Neural cell (in vitro differentiated cells): ENCODE results near the gene ADARB2. TPM values are rescaled to one million over a fixed set of nuclear protein-coding genes. Genes with fewer than 3 reads are reported as not detected.

Source experiments
- H2AFZ ChIP-seq: fragments of 200-600, 300-800 bp; sonication (generic), shearing (Covaris generic); 2 replicates; pipeline ENCODE4 v1.6.0; 2014; ENCODE audit warnings: low read depth, mild to moderate bottlenecking, antibody characterized with exemption, low read length, moderate library complexity
- H3F3A ChIP-seq: fragments of 200-600 bp; shearing (Covaris generic); 2 replicates; pipeline ENCODE4 v1.6.1; 2016; ENCODE audit warnings: mild to moderate bottlenecking, moderate library complexity, mixed read lengths, antibody characterized with exemption, low read length; ENCODE audit not compliant: insufficient read depth, poor library complexity, severe bottlenecking
- H3K27ac ChIP-seq: fragments of 200-600, 300-800 bp; sonication (generic), shearing (Covaris generic); 2 replicates; pipeline ENCODE4 v1.5.1; 2014; ENCODE audit warnings: mild to moderate bottlenecking, low read length, moderate library complexity
- H3K27me3 ChIP-seq: fragments of 300-800, 200-600 bp; sonication (generic), shearing (Covaris generic); 2 replicates; pipeline ENCODE4 v1.6.0; 2014; ENCODE audit warnings: mild to moderate bottlenecking, low read depth, low read length, moderate library complexity; ENCODE audit not compliant: insufficient read depth
- H3K36me3 ChIP-seq: fragments of 300-800, 200-600 bp; sonication (generic), shearing (Covaris generic); 2 replicates; pipeline ENCODE4 v1.5.1; 2014; ENCODE audit warnings: mild to moderate bottlenecking, antibody characterized with exemption, low read length, moderate library complexity; ENCODE audit not compliant: insufficient read depth
- H3K4me2 ChIP-seq: fragments of 300-800, 200-600 bp; sonication (generic), shearing (Covaris generic); 2 replicates; pipeline ENCODE4 v1.6.0; 2014; ENCODE audit warnings: mild to moderate bottlenecking, low read length
- H3K4me3 ChIP-seq: fragments of 300-800, 200-600 bp; sonication (generic), shearing (Covaris generic); 2 replicates; pipeline ENCODE4 v1.5.1; 2014; ENCODE audit warnings: mild to moderate bottlenecking, low read length, moderate library complexity
- H3K79me2 ChIP-seq: fragments of 200-600 bp; shearing (Covaris generic); replicated peaks from 2 replicates; pipeline ENCODE4 v1.6.0; 2014; ENCODE audit warnings: mild to moderate bottlenecking, low read length, moderate library complexity; ENCODE audit not compliant: insufficient read depth
- H3K9ac ChIP-seq: fragments of 300-800, 200-600 bp; sonication (generic), shearing (Covaris generic); 2 replicates; pipeline ENCODE4 v1.6.1; 2016; ENCODE audit warnings: mild to moderate bottlenecking, low read length, mixed read lengths
- H3K9me2 ChIP-seq: fragments of 200-600 bp; shearing (Covaris generic); 2 replicates; pipeline ENCODE4 v1.6.1; 2016; ENCODE audit warnings: mild to moderate bottlenecking, low read length, mixed read lengths; ENCODE audit not compliant: insufficient read depth
- H3K9me3 ChIP-seq: fragments of 200-600, 300-800 bp; sonication (generic), shearing (Covaris generic); 2 replicates; pipeline ENCODE4 v1.6.1; 2016; ENCODE audit warnings: mild to moderate bottlenecking, mixed run types, low read length, moderate library complexity, mixed read lengths
- H4K20me1 ChIP-seq: fragments of 200-600 bp; shearing (Covaris generic); 2 replicates; pipeline ENCODE4 v1.6.1; 2016; ENCODE audit warnings: mild to moderate bottlenecking, mixed run types; ENCODE audit not compliant: insufficient read depth
- CTCF ChIP-seq: fragments of 450-650 bp; IDR thresholded peaks from 2 replicates; pipeline ENCODE4 v1.5.1; 2014; ENCODE audit warnings: antibody characterized with exemption, mild to moderate bottlenecking, moderate library complexity; ENCODE audit not compliant: poor library complexity, severe bottlenecking
- EP300 ChIP-seq: fragments of 450-650 bp; conservative IDR thresholded peaks from 2 replicates; pipeline ENCODE4 v1.6.1; 2014; ENCODE audit warnings: antibody characterized with exemption, mild to moderate bottlenecking, moderate library complexity; ENCODE audit not compliant: poor library complexity, severe bottlenecking
- EZH2 ChIP-seq: fragments of 200-600, 300-800 bp; shearing (Covaris generic), sonication (generic); IDR thresholded peaks from 2 replicates; pipeline ENCODE4 v1.6.1; 2014; ENCODE audit warnings: antibody characterized with exemption, low read length, borderline replicate concordance, mild to moderate bottlenecking; ENCODE audit not compliant: insufficient read depth, poor library complexity, severe bottlenecking
- MXI1 ChIP-seq: fragments of 450-650 bp; conservative IDR thresholded peaks from 2 replicates; pipeline ENCODE4 v1.6.1; 2014; ENCODE audit warnings: antibody characterized with exemption, mild to moderate bottlenecking; ENCODE audit not compliant: poor library complexity, severe bottlenecking
- POLR2AphosphoS5 ChIP-seq: IDR thresholded peaks from 2 replicates; pipeline ENCODE4 v1.6.1; 2012
- RAD21 ChIP-seq: fragments of 450-650 bp; conservative IDR thresholded peaks from 2 replicates; pipeline ENCODE4 v1.6.1; 2014; ENCODE audit warnings: antibody characterized with exemption, mild to moderate bottlenecking, moderate library complexity
- REST ChIP-seq: IDR thresholded peaks from 2 replicates; pipeline ENCODE4 v1.6.1; 2012; ENCODE audit warnings: borderline replicate concordance
- SMC3 ChIP-seq: fragments of 450-650 bp; conservative IDR thresholded peaks from 2 replicates; pipeline ENCODE4 v1.6.1; 2014; ENCODE audit warnings: antibody characterized with exemption, mild to moderate bottlenecking, moderate library complexity; ENCODE audit not compliant: poor library complexity
- TAF1 ChIP-seq: IDR thresholded peaks from 2 replicates; pipeline ENCODE4 v1.6.1; 2012; ENCODE audit warnings: low read depth
- polyA plus RNA-seq: library from polyadenylated mRNA; depleted of rRNA; stranded (reverse); fragments of >200 nt; gene quantifications from 2 replicates; pipeline ENCODE4 v1.2.3, GENCODE V29; 2014

Gene ADARB2
- polyA plus RNA-seq, 1 donor from 2014 or later = 3.6 TPM

- Histone ChIP-seq H3K4me2 (no peak overlapping the region), H3K36me3 (no peaks in the 10 kb centered on the region), H3K9ac (no peak overlapping the region), H4K20me1 (no peaks in the 10 kb centered on the region), H3K4me3 (no peak overlapping the region), H3K9me3 (no peaks in the 10 kb centered on the region), H3F3A (no peaks in the 10 kb centered on the region), H3K79me2 (no peaks in the 10 kb centered on the region), H3K27ac (no peak overlapping the region), H2AFZ (no peak overlapping the region), H3K9me2 (no peaks in the 10 kb centered on the region), H3K27me3 (no peaks in the 10 kb centered on the region)
- TF ChIP-seq MXI1 (no peak), CTCF (no peak), EP300 (no peak), TAF1 (no peak), SMC3 (no peak), EZH2 (no peak), POLR2AphosphoS5 (no peak), RAD21 (no peak), REST (no peak)
Measured at GRCh38 chr10:1492641-1493040, 244.7 kb downstream of the ADARB2 start.

- H3K9me3 ChIP-seq = no peaks in the 10 kb centered on the region
- H3K36me3 ChIP-seq = no peaks in the 10 kb centered on the region
- H3K27ac ChIP-seq = no peak overlapping the region
- H3K79me2 ChIP-seq = no peaks in the 10 kb centered on the region
- no peak overlapping the region for H2AFZ ChIP-seq
- no peak overlapping the region for H3K4me3 ChIP-seq
- no peaks in the 10 kb centered on the region for H3K27me3 ChIP-seq
- no peak overlapping the region for H3K9ac ChIP-seq
- no peaks in the 10 kb centered on the region for H4K20me1 ChIP-seq
- H3K4me2 ChIP-seq = no peak overlapping the region
- no peaks in the 10 kb centered on the region for H3F3A ChIP-seq
- no peak for TF ChIP-seq POLR2AphosphoS5
- no peak for TF ChIP-seq MXI1
- no peak for TF ChIP-seq SMC3
- no peak for TF ChIP-seq EP300
- TF ChIP-seq RAD21 = no peak
- no peak for TF ChIP-seq TAF1
- no peak for TF ChIP-seq EZH2
- no peak for TF ChIP-seq REST
- TF ChIP-seq CTCF = no peak
- H3K9me2 ChIP-seq = no peaks in the 10 kb centered on the region
Measured at GRCh38 chr10:1491901-1492300, 245.4 kb downstream of the ADARB2 start.
